ENCODE measurements around the gene DLX2. TPM values are rescaled to one million over a fixed set of nuclear protein-coding genes. Genes with fewer than 3 reads are reported as not detected.
A peak's percentile ranks its signal among the peaks of the same experiment; 100 is the strongest.

Gene DLX2
- total and polyA plus RNA-seq, 2 donors (not counting 3 experiments of a cell fraction or from before 2014, with no cell fraction given), result not detected

GRCh38 chr2:172085460-172086159, 17.1 kb downstream of the DLX2 start, which contains the start of gene DLX1:
Gene DLX1 (plus strand): TSS chr2:172085507. CDS start chr2:172085678, 171 bp downstream.
- intact Hi-C loops (cut with micrococcal nuclease), result loop anchor here (1.0 to 2.0 kb wide), 3 partner anchors 8 to 163 kb away; partner anchors contain the start of genes DLX2 and HAT1
- Histone ChIP-seq H3K36me3 (ENCODE audit: control insufficient read depth in 2 of 2, extremely low read depth in 1 of 2, insufficient read depth in 2 of 2, low read length in 2 of 2) (no peaks in the 10 kb centered on the region), H3K9me1 (replicated peaks; ENCODE audit: control insufficient read depth, extremely low read depth, insufficient read depth, low read length) (no peaks in the 10 kb centered on the region), H2AFZ (ENCODE audit: low read depth, low read length) (peak within 1 kb of the TSS; percentile 80), H4K20me1 (replicated peaks; ENCODE audit: control insufficient read depth, extremely low read depth, insufficient read depth, low read length) (no peaks in the 10 kb centered on the region), H3K27ac (ENCODE audit: insufficient read depth, low read depth, low read length) (no peak within 1 kb of the TSS), H3K27me3 (ENCODE audit: control insufficient read depth in 2 of 2, insufficient read depth in 2 of 2, low read length in 2 of 2) (peaks cover 92 to 100% of the 10 kb centered on the region in 2 experiments), H3K9ac (replicated peaks; ENCODE audit: extremely low read depth, insufficient read depth, low read length) (no peak within 1 kb of the TSS), H3K9me3 (replicated peaks; ENCODE audit: control insufficient read depth, insufficient read depth, low read length) (no peaks in the 10 kb centered on the region), H3K4me3 (replicated peaks in 1 of 3; ENCODE audit: insufficient read depth in 1 of 3, low read depth in 1 of 3, low read length in 3 of 3) (peak within 1 kb of the TSS; percentile 26 to 40 (median 30)), H3K79me2 (ENCODE audit: control insufficient read depth, insufficient read depth, low read length) (no peaks in the 10 kb centered on the region), H3K4me1 (ENCODE audit: control insufficient read depth, extremely low read depth, insufficient read depth, low read length) (peaks cover 20% of the 10 kb centered on the region), H3K4me2 (ENCODE audit: insufficient read depth, low read length) (peak within 1 kb of the TSS; percentile 68)
- no TSS peak for BruUV-seq (replicated peaks)
- FAIRE-seq, result no peak
- ChIA-PET POLR2A (no interaction called here), CTCF (interaction anchor here (0.6 to 2.7 kb wide), 7 partner anchors 11 to 329 kb away, joined by 3 to 12 read pairs (median 5); partner anchors contain the start of gene DLX2)
- dilution Hi-C loops (cut with MboI; ENCODE audit: extremely low pct_ligation_motif_present, low sequenced_read_pairs), result no loop called here
- DNase-seq (ENCODE audit: low read depth, low spot score), result no peak
- TF ChIP-seq JUN (IDR thresholded peaks at IDR 0.05; ENCODE audit: borderline replicate concordance, insufficient read depth, insufficient read length, low read depth), result no peak
- TF ChIP-seq GATA2 (IDR thresholded peaks at IDR 0.05; ENCODE audit: insufficient read depth, insufficient read length, low read depth, low read length), result no peak
- TF ChIP-seq EZH2 (IDR thresholded peaks at IDR 0.05; ENCODE audit: borderline replicate concordance, low read depth, low read length, severe bottlenecking), result peak; percentile 39
- TF ChIP-seq POLR2A (IDR thresholded peaks at IDR 0.05; ENCODE audit: low read depth, low read length), result no peak
- TF ChIP-seq CTCF (IDR thresholded peaks at IDR 0.05; ENCODE audit: extremely low read depth in 1 of 2, insufficient read depth in 1 of 2, low read depth in 1 of 2, low read length in 2 of 2), result no peak
- TF ChIP-seq MAX (IDR thresholded peaks at IDR 0.05; ENCODE audit: insufficient read depth, insufficient read length), result no peak
- no peak for TF ChIP-seq MYC (IDR thresholded peaks at IDR 0.05; ENCODE audit: low read depth, low read length)
- TF ChIP-seq POLR2AphosphoS5 (IDR thresholded peaks at IDR 0.05; ENCODE audit: insufficient read depth, low read depth, low read length), result no peak
- no peak for TF ChIP-seq FOS (IDR thresholded peaks at IDR 0.05; ENCODE audit: borderline replicate concordance, insufficient read depth, low read length)
